Measurements from ENCODE around the gene CASKIN2. TPM values are rescaled to one million over a fixed set of nuclear protein-coding genes. Genes with fewer than 3 reads are reported as not detected.

Gene CASKIN2
- total RNA-seq, 6 experiments from 2014 or later = 17.5 to 25.3 (median 21.5) TPM

GRCh38 chr17:75561927-75562603, 46.7 kb upstream of the CASKIN2 start:
- Mint-ChIP-seq H3K9me3 (no peaks in the 10 kb centered on the region), H3K36me3 (ENCODE audit: low read depth) (no peaks in the 10 kb centered on the region), H3K27ac (no peak overlapping the region), H3K4me1 (ENCODE audit: low read depth) (peaks cover 12% of the 10 kb centered on the region), H3K27me3 (ENCODE audit: insufficient read depth) (peaks cover 16% of the 10 kb centered on the region), H3K4me3 (no peak overlapping the region)
- no peak for TF ChIP-seq CTCF (IDR thresholded peaks at IDR 0.05)
- peak; percentile 13 for DNase-seq

- TF ChIP-seq CTCF (IDR thresholded peaks at IDR 0.05) = no peak
- peaks cover 4% of the 10 kb centered on the region; the same call in 1 of the 2 replicates for H3K27me3 Mint-ChIP-seq (ENCODE audit: insufficient read depth)
- no peaks in the 10 kb centered on the region for H3K36me3 Mint-ChIP-seq (ENCODE audit: low read depth)
- peaks cover 15% of the 10 kb centered on the region for H3K4me1 Mint-ChIP-seq (ENCODE audit: low read depth)
- no peak for DNase-seq
- no peak overlapping the region for H3K27ac Mint-ChIP-seq
- H3K4me3 Mint-ChIP-seq = no peak overlapping the region
- no peaks in the 10 kb centered on the region for H3K9me3 Mint-ChIP-seq
Measured at GRCh38 chr17:75559958-75560533, 44.7 kb upstream of the CASKIN2 start.

- H3K4me1 Mint-ChIP-seq (ENCODE audit: low read depth) = peaks cover 15% of the 10 kb centered on the region
- DNase-seq = no peak
- no peaks in the 10 kb centered on the region for H3K36me3 Mint-ChIP-seq (ENCODE audit: low read depth)
- no peaks in the 10 kb centered on the region for H3K9me3 Mint-ChIP-seq
- H3K27me3 Mint-ChIP-seq (ENCODE audit: insufficient read depth) = peaks cover 4% of the 10 kb centered on the region; the same call in 1 of the 2 replicates
- H3K27ac Mint-ChIP-seq = no peak overlapping the region
- no peak for TF ChIP-seq CTCF (IDR thresholded peaks at IDR 0.05)
- H3K4me3 Mint-ChIP-seq = no peak overlapping the region
Measured at GRCh38 chr17:75558666-75559530, 43.6 kb upstream of the CASKIN2 start.

GRCh38 chr17:75557852-75558665, 42.7 kb upstream of the CASKIN2 start:
- no peaks in the 10 kb centered on the region for H3K9me3 Mint-ChIP-seq
- H3K27me3 Mint-ChIP-seq (ENCODE audit: insufficient read depth) = 0 out of 2 replicates have a peak, but pooled peaks cover under 1% of the 10 kb centered on the region
- H3K4me3 Mint-ChIP-seq = no peak overlapping the region
- no peak for TF ChIP-seq CTCF (IDR thresholded peaks at IDR 0.05)
- no peak overlapping the region for H3K27ac Mint-ChIP-seq
- no peaks in the 10 kb centered on the region for H3K36me3 Mint-ChIP-seq (ENCODE audit: low read depth)
- H3K4me1 Mint-ChIP-seq (ENCODE audit: low read depth) = peaks cover 21% of the 10 kb centered on the region
- no peak for DNase-seq

Measured in HFFc6 (cell line).